Gastroesophageal sphincter (tissue), 4 donors: Measurements from ENCODE around the gene KIF26B. TPM values are rescaled to one million over a fixed set of nuclear protein-coding genes. Genes with fewer than 3 reads are reported as not detected.

Experiments
- ATAC-seq: fragments of 150-250 bp; one replicate; pipeline ENCODE4 v1.9.1; 2016; ENCODE audit warnings: mild to moderate bottlenecking, moderate library complexity
- H3K27ac ChIP-seq, 4 donors: fragments of 200-600 bp; sonication (generic) in 3 of 4; 1 replicate in 3 of 4; 2 replicates in 1 of 4; pipeline ENCODE4 v1.5.1; 2016 to 2019
- H3K27me3 ChIP-seq: fragments of 200-600 bp; sonication (generic); one replicate; pipeline ENCODE4 v1.5.1; 2019
- H3K36me3 ChIP-seq, 2 donors: fragments of 200-600 bp; sonication (generic); one replicate each; pipeline ENCODE4 v1.5.1; 2019; ENCODE audit warnings: control low read depth in 1 of 2
- H3K4me1 ChIP-seq, 3 donors: fragments of 200-600 bp; sonication (generic); 1 replicate in 2 of 3; 2 replicates in 1 of 3; pipeline ENCODE4 v1.5.1; 2016 to 2019; ENCODE audit warnings: control low read depth in 2 of 3
- H3K4me3 ChIP-seq, 2 donors: fragments of 200-600 bp; sonication (generic); one replicate each; pipeline ENCODE4 v1.5.1; 2019; ENCODE audit warnings: mild to moderate bottlenecking in 1 of 2, moderate library complexity in 1 of 2
- H3K9me3 ChIP-seq, 3 donors: fragments of 200-600 bp; sonication (generic); one replicate each; pipeline ENCODE4 v1.5.1; 2017 to 2019; ENCODE audit warnings: control low read depth in 2 of 3
- CTCF ChIP-seq, 4 experiments: fragments of 200-600 bp in 2 of 4; fragments of 450-650 bp in 2 of 4; sonication (generic) in 1 of 4; IDR thresholded peaks; one replicate each; pipeline ENCODE4 v1.5.1; 2017 to 2019; ENCODE audit warnings: antibody characterized with exemption in 4 of 4, mild to moderate bottlenecking in 2 of 4, moderate library complexity in 2 of 4
- EP300 ChIP-seq: sonication (generic); formaldehyde crosslinking; IDR thresholded peaks from one replicate; pipeline ENCODE4 v1.6.1; 2017; ENCODE audit warnings: antibody characterized with exemption, mild to moderate bottlenecking
- POLR2A ChIP-seq, 2 donors: fragments of 450-650 bp; IDR thresholded peaks; one replicate each; pipeline ENCODE4 v1.6.1; 2017; ENCODE audit warnings: antibody characterized with exemption in 2 of 2, mild to moderate bottlenecking in 2 of 2, moderate library complexity in 1 of 2
- POLR2AphosphoS5 ChIP-seq: sonication (generic); formaldehyde crosslinking; IDR thresholded peaks from one replicate; pipeline ENCODE4 v1.6.1; 2017; ENCODE audit warnings: antibody characterized with exemption
- WGBS, 2 donors: methylation state at CpG; one replicate each; pipeline ENCODE4 v1.1.5; 2018; ENCODE audit warnings: low coverage in 1 of 2; 5-methylcytosine and 5-hydroxymethylcytosine counted together
- total RNA-seq, 4 donors: library from RNA; depleted of rRNA; stranded (reverse); fragments of >200 nt; gene quantifications; one replicate each; pipeline ENCODE4 v1.1.0, GENCODE V29; 2016

The KIF26B gene
- total RNA-seq, 4 donors from 2014 or later = 0.62 to 1.9 (median 0.97) TPM

GRCh38 chr1:245246433-245246832, 91.6 kb downstream of the KIF26B start:
- ATAC-seq = no peak
- H3K4me1 ChIP-seq = no peaks in the 10 kb centered on the region
- H3K4me3 ChIP-seq = no peak overlapping the region
- TF ChIP-seq POLR2AphosphoS5 = no peak
- no peak for TF ChIP-seq CTCF (IDR thresholded peaks at IDR 0.05)
- no peak for TF ChIP-seq POLR2A (IDR thresholded peaks at IDR 0.05)
- TF ChIP-seq EP300 = no peak
- H3K27me3 ChIP-seq = peaks cover under 1% of the 10 kb centered on the region
- no peaks in the 10 kb centered on the region for H3K36me3 ChIP-seq
- H3K27ac ChIP-seq = no peak overlapping the region
- WGBS, 2 donors = 61 to 79% methylated on average over 2 to 3 of the region's 4 CpGs
- no peaks in the 10 kb centered on the region for H3K9me3 ChIP-seq

DNA sequence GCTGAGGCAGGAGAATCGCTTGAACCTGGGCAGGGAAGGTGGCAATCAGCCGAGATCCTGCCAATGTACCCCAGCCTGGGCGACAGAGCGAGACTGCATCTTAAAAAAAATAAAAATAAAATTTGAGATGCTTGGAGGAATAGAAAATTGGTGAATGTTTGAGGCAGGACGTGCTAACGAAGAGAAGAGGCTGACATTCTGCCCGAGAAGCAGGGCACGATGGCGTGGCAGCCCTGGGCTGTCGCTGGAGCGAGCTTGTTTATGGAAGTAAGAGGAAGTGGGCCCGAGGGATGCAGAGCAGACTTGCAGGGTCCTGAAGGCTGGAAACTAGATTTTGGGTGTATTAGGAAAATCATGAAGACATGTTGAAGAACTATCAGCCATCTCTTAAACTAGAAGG, 92.6 kb downstream of the KIF26B start:
- no peaks in the 10 kb centered on the region for H3K36me3 ChIP-seq
- no peak overlapping the region for H3K27ac ChIP-seq
- no peaks in the 10 kb centered on the region for H3K4me1 ChIP-seq
- TF ChIP-seq POLR2A (IDR thresholded peaks at IDR 0.05) (no peak), CTCF (IDR thresholded peaks at IDR 0.05) (no peak), EP300 (no peak), POLR2AphosphoS5 (no peak)
- WGBS, 2 donors = 87% methylated on average over 8 to 12 of the region's 12 CpGs
- H3K4me3 ChIP-seq = no peak overlapping the region
- peaks cover 0 to 6% (median 0%) of the 10 kb centered on the region in 3 donors for H3K9me3 ChIP-seq
- H3K27me3 ChIP-seq = no peaks in the 10 kb centered on the region
- ATAC-seq = no peak

DNA sequence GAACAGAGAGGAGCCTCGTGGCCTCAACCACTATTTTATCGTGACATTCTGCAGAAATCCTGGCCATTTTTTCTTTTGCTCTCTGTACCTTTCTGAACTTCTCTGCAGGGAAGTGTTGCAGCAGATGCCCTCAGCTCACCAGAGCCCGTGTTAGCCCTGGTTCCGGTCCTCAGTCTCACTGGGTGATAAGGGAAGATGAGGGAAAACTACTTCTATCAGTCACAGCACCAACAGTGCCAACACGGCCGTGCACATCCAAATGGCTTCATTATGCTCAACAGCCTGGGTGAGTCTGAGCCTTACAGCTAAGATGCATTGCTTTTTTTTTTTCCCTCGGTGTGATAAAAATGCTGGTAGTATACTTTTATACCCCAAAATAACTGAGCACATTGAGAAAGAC, 93.0 kb downstream of the KIF26B start:
- Histone ChIP-seq H3K4me1 (no peaks in the 10 kb centered on the region), H3K9me3 (peaks cover 0 to 11% (median 0%) of the 10 kb centered on the region in 3 donors), H3K27ac (no peak overlapping the region), H3K27me3 (no peaks in the 10 kb centered on the region), H3K36me3 (no peaks in the 10 kb centered on the region), H3K4me3 (no peak overlapping the region)
- TF ChIP-seq POLR2A (IDR thresholded peaks at IDR 0.05) (no peak), EP300 (no peak), CTCF (IDR thresholded peaks at IDR 0.05) (no peak), POLR2AphosphoS5 (no peak)
- 64 to 88% methylated on average over 3 to 7 of the region's 7 CpGs for WGBS, 2 donors
- no peak for ATAC-seq

GRCh38 chr1:245248231-245248731, 93.5 kb downstream of the KIF26B start:
- TF ChIP-seq CTCF (IDR thresholded peaks at IDR 0.05) (no peak), POLR2A (IDR thresholded peaks at IDR 0.05) (no peak), POLR2AphosphoS5 (no peak), EP300 (no peak)
- 73 to 78% methylated on average over 13 to 17 of the region's 18 CpGs for WGBS, 2 donors
- Histone ChIP-seq H3K36me3 (no peaks in the 10 kb centered on the region), H3K27ac (no peak overlapping the region), H3K4me1 (no peaks in the 10 kb centered on the region), H3K4me3 (no peak overlapping the region), H3K27me3 (no peaks in the 10 kb centered on the region), H3K9me3 (peaks cover 0 to 16% (median 0%) of the 10 kb centered on the region in 3 donors)
- ATAC-seq = no peak

GRCh38 chr1:245255783-245256182, 101.0 kb downstream of the KIF26B start:
- Histone ChIP-seq H3K4me1 (no peaks in the 10 kb centered on the region), H3K9me3 (peaks cover 0 to 17% (median 0%) of the 10 kb centered on the region in 3 donors), H3K4me3 (no peak overlapping the region), H3K27ac (no peak overlapping the region), H3K27me3 (no peaks in the 10 kb centered on the region), H3K36me3 (no peaks in the 10 kb centered on the region)
- TF ChIP-seq POLR2AphosphoS5 = no peak
- WGBS, 2 donors = 87 to 94% methylated on average over 3 of the region's 3 CpGs
- ATAC-seq = no peak
